OCI-LY1 (cell line): Measurements from ENCODE around the gene IVL.

Source experiments
- CTCF ChIP-seq: fragments of 200-600 bp; sonication (generic), shearing (Covaris generic); IDR thresholded peaks from 2 replicates; pipeline ENCODE4 v1.5.1; 2017; ENCODE audit warnings: mild to moderate bottlenecking, antibody characterized with exemption, low read length, moderate library complexity, mixed read lengths
- EZH2 ChIP-seq: fragments of 200-600 bp; sonication (generic), shearing (Covaris generic); IDR thresholded peaks from 2 replicates; pipeline ENCODE4 v1.8.0; 2017; ENCODE audit warnings: borderline replicate concordance, mixed run types, mild to moderate bottlenecking, antibody characterized with exemption, low read length, moderate library complexity, mixed read lengths

DNA sequence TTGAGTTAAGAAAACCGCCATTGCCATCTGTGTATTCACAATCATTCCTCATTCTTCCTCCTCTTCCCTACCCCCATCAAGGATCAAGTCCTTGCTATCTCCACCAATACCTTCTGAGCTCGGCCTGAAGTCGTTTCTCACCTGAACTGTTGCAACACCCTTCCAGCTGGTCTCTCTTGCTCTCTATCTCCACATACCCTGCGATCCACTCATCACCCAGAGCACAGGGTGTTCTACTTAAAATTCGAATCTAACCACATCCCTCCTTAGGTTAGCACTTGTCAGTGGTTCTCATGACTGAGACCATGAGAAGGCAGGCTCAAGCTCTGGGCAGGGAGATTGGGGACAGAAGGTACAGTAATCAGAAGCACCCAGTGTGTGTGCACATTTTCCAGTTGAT lies 4.6 kb downstream of the IVL start:
- TF ChIP-seq EZH2 (no peak), CTCF (no peak)
